NCI-H1092 (cell line): ENCODE data around the gene FOXD4L6.
"Not testable (repeated sequence)": the region's sequence is repeated elsewhere in the genome, so short reads cannot be mapped to it uniquely, and the experiment has no call there.

Experiments
- DNase-seq: peaks from one replicate; lab custom pipeline; 2025; lab: John Stamatoyannopoulos, UW

FOXD4L6 gene

DNA sequence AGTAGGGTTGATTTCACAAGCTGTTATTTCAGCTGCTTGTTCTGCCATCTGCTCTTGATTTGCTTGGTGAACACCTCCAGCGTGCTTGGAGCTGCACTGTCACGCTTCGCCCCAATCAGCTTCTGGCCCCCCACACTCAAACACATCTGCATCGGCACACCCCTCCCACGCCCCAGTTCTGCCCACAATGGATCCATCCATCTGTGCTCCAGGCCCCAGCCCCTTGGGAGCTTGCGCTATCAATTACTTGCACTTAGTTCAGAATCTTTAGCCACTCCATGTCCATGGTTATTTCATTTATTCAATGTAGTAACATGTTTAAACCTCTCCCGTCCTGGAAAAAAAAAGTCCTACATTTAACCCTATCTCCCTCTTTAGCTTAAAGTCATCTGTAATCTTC, 28.0 kb downstream of the FOXD4L6 start:
- DNase-seq: not testable (repeated sequence)

DNA sequence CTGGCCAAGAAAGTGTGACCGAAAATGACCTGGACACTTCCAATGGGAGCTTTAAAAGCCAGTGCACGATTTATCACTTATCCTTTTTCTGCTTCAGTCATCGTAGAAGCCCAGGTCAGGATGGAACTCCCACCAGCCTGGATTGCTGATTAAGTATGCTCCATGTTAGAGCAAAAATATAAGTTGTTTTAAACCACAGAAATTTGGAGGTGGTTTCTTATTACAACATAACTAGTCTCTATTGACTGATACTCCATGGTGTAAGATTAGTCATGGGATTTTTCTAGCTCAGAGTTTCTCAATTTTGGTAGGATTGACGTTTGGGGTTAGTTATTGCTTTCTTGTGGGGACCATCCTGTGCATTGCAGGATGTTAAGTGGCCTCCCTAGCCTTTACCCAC, 29.7 kb downstream of the FOXD4L6 start:
- not testable (repeated sequence) for DNase-seq

DNA sequence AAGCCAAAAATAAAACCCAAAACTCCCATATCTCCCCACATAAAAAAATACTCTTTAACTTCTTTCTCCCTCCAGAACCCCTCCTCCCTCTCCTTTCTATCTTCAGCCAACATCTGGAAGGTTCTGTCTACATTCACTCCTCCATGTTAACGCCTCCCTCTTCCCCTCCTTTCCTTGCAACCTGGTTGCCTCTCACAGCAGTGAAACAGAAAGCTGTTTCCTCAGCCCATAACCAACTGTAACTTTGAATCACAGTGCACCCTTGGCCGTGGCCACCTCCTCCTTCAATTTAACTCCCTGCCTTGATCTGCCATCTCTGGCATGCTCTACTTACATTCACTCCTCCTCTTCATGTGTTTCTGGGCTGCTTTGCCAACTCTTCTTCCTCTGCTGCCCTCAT, 33.4 kb downstream of the FOXD4L6 start:
- DNase-seq: not testable (repeated sequence)

DNA sequence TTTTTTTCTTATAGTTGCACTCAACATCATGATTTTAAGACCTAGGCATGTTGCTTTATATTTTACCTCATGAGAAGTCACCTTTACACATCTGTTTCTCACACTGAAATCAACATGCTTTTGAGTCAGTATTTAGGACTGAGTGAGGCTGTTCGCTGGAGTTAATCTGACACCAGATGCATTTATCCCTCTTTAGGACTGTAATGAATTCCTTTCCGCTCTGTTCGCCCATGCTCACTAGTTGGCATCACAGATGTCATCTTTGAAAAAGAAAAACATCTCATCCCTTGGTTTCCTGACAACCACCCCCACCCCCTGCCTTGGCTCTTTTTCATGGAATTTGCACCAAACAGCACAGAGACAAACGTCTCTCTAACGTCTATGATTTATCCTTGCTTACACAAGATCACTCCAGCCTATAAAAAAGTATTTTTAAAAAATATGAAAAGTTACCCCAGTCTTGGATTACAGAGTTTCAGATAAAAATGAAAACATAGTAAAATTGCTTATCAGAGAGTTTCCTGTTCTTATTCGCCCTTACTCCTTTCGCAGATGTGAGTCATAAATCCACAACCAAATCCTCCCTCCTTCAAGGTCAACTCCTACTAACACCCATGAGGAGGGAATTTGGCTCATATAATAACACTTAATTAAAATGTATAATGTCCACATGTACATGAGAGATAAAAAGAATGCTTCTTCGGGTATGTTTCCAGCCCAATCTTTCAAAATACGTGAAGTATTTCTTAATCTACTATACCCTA, 34.3 kb downstream of the FOXD4L6 start:
- DNase-seq: not testable (repeated sequence)

DNA sequence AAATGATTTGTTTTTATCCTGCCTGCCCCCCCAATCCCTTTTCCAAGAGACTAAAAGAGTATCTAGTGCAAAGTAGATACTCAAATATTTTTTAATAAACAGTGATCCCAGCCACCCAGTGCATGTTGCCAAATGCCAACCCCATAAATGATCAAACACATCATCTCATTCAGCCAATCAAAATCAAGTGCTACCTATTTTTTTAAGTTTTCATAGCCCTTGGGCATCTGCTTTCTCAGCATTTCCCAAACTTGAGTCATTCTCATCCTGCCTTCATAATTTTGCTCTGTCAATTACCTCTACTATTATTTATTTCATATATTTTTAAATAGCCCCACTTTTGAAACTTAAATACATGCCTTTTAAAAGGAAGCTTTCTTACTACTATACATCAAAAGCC, 37.6 kb downstream of the FOXD4L6 start:
- DNase-seq: not testable (repeated sequence)

DNA sequence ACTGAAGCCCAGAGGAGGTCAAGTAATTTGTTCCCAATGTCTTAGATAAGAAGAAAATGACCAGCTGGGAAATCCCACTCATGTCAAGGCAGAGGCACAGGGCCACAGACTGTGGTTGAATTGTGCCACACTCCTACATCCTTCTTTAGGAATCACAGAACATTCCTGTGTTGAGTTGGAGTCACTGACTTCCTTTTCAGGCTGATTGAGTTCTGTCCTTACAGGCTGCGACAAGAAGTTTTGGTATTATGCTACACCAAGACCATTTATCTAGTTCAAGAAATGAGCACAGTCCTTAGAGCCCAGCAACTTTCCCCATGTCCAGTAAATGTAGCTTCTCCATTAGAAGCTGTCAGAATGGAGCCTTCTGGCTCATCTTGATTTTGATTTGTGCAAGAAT, 38.1 kb downstream of the FOXD4L6 start:
- DNase-seq: not testable (repeated sequence)

DNA sequence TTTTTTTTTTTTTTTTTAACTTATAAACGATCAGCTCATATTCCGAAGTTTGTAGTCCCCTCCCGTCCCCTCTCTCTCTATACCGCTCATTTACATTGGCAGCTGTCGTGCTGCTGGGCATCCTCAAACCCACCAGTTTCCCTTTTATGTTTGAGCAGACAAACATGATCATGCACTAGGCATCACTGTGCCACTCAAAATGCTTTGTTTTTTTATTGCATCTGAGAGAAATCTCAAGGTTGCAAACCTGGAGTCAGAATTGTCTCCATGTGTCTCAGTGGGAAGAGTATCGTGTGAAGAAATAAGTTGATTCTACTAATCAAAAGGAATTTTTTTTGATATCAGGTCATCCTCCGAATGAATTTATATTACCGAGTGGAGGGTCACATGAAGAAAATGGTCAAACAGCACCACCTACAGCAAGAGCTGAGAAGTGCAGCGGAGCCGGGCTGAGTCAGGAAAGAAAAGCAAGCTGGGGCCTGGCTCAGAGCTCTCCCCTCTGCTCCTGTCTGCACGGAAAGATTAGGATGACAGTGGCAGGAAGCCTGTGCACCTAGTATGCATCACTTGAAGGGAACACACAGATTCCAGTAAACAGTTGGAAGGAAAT, 39.9 kb downstream of the FOXD4L6 start:
- DNase-seq: not testable (repeated sequence)

DNA sequence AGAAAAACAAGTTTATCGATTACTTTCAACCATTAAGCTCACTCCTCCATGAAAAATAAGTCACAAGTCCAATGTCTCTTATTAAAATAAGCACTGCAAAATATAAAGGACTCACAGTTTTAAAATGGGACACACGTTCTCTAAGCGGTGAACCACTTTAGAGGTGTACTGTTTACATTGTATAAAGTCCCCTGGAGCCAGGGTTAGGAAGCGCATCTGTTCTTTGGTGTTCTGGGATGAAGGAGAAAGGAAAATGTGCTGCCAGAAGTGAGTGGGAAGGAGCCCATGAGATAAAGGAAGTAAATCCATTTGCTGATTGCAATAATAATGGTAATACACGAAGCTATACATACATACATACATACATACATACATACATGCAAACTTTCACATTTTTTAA, 40.6 kb downstream of the FOXD4L6 start:
- DNase-seq: not testable (repeated sequence)

DNA sequence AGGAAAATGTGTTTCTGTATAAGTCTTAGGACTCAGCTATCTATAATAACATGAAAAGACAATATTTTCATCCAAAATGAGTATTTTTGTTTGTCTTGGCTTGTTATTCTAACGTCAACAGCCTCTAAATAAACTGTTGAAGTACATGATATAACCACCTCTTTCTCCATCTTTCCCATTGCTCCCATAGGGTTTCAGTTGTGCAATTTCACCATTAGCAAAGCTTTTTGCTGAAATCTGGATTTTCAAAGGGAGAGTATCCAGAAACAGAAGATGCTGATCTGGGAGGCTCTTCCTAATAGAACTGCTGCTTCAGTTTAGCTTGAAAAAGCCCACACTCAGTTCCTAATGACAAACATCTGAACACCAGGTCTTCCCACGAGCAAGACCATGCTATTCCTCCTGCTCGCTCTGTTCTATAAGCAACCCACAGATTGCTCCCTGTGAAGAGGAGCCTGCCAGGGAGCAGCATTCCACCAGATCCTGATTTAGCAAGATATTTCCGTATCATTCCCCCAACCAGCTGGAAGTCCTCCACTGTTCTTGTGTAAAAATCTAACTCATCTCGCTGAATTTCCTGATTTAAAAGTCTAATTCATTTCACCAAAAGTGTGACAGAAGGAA, 41.2 kb downstream of the FOXD4L6 start:
- not testable (repeated sequence) for DNase-seq

DNA sequence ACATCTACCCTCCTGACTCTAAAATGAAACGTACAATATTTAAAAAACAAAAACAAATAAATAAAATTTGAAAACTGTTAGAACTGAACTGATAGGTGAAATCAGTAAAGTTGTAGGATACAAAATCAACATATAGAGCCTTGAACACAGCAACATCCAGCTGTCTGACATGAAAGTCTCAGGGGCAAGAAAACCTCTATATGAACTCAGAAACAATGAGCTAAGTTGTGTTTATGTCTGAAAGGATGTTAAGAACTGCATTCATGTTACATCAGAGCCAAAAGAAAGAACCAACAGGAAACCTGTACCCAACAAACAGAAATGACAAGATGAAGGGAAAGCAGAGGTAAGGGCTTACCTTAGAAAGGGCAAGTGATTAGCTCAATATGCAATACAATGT, 41.8 kb downstream of the FOXD4L6 start:
- DNase-seq: not testable (repeated sequence)

DNA sequence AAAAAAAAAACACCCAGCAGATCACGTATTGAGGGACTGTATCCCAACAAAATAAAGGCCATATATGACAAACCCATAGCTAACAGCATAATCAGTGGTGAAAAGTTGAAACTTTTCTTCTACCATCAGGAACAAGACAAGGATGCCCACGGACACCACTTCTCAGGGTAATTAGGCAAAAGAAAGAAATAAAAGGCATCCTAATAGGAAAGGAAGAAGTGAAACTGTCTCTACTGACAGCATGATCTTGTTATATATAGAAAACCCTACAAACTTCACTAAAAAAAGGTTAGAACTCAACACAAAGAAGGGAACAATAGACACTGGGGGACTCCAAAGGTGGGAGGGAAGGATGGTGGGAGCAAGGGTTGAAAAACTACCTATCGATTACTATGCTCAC, 42.3 kb downstream of the FOXD4L6 start:
- not testable (repeated sequence) for DNase-seq

DNA sequence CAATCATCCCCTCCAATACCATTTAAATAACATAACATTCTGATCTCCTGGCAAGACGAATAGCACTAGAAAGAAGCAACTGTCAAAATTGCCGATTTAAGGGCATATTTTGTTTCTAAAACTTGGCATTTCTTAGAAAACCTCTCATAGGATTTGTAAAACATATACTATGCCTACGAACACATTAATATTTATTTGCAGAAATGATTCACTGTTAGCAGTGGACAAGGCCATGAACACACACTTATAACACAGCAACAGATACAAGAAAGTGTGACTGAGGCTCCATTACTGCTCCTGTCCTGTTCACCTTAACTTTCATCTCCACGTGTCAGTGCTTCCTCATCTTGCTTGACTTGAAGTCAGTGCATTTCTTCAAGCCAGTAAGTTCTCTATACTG, 46.1 kb downstream of the FOXD4L6 start:
- not testable (repeated sequence) for DNase-seq

DNA sequence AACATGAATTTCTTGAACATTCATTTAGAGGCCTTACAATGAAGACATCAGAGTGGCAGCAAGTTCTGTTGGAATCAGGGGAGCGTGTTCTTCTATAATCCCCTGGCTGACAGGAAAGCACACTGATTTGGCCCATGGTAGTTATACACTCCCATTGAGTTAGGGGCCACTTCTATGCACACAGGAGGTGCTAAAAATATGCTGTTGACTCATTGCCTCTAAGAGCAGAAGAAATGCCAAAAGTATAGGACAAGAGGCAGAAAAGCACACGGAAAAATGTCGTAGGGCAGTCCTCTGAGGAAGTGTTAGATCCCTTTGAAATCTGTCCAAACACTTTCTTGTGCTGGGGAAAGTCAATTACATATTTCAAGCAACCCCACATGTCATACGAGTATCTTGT, 49.0 kb downstream of the FOXD4L6 start:
- DNase-seq: not testable (repeated sequence)

DNA sequence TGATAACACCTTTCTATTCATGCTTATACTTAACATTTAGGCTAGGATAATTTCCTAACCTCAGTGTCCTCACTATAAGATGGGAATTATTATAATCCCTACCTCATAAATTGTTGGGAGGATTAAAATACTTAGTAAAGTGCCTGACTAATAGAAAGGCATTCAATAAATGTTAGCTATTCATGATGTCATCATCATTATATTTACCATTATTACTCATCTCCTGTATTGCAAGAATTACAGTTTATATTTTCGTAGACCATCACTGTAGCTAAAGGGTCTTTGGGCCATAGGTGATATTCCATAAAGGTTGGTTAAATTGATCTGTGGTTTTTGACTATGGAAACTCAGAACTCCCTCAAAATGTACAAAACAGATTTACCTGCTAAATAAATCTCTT, 50.9 kb downstream of the FOXD4L6 start:
- not testable (repeated sequence) for DNase-seq
